ENCODE measurements around the gene RGS7BP.

Gene RGS7BP

DNA sequence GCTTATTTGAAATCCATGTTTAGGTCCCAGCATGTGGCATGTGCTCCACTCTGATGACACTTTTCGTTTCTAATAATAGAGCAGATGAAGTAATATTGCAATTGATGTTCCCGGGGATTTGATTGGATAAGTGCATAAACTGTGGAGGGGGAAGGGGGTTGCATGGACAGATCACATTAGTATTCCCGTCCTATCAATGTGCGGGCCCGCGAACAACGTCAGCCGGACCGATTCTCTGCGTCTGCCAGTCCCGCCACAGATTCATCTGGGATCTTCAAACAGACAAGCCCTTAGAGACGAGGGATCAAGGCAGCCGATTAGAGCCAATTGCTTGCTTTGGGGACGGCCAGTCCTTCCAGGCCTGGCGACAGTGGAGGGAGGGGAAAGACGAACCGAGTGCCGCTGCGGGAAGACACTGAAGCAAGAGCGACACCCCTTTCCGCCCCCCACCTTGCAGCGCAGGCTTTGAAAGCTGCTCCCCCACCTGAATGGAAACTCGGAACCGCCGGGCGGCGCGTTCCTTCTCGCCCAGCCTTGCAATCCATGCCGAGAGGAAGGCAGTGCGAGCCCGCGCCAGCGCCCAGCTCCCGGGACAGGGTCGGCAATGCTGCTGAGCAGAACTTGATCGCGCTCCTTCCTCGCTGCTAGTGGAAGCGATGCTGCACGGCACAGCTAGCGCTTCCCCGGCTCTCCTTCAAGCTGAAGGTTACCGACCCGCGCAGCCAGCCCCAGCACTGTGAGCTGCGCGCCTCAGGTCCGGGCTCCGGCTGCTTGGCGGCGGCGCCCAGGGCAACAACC is at the start of gene RGS7BP:
TSS of gene RGS7BP (plus strand) at position 247 of the 798 bp plus-strand sequence. CDS start 610 bp downstream, outside the sequence.
- no peak for DNase-seq (ENCODE audit: low read depth in 2 of 2, low spot score in 1 of 2)

DNA sequence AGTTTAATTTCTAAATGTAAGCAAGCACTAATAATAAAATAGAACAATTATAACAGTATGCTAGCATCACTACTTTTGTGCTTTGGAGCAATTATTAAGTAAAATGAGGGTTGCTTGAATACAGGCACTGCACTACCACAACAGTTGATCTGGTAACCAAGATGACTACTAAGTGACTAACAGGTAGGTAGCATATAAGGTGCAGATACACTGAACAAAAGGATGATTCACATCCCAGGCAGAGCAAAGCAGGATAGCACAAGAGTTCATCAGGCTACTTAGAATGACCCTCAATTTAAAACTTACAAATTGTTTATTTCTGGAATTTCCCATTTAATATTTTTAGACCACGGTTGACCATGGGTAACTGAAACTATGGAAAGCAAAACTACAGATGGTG is 48.0 kb upstream of the RGS7BP start:
- DNase-seq (ENCODE audit: low read depth in 2 of 2, low spot score in 1 of 2) = no peak

DNA sequence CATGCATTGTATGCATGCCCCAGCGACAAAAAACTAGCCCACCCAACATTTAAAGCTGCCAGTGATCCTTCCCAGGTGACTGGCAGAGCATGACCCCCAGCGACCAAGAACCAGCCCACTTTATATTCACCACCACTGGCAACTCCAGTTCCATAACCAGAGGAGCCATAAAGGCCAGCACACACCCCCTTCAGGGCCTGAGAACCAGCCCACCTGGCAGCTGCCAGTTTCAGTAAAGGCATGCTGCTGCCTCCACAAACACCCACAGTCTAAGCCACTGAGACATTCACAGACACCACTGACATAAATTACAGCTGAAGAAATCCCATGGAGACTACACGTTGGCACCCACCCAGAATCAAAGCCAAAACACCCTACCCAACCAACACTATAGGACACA is 46.9 kb upstream of the RGS7BP start:
- DNase-seq (ENCODE audit: low read depth in 2 of 2, low spot score in 1 of 2) = no peak

DNA sequence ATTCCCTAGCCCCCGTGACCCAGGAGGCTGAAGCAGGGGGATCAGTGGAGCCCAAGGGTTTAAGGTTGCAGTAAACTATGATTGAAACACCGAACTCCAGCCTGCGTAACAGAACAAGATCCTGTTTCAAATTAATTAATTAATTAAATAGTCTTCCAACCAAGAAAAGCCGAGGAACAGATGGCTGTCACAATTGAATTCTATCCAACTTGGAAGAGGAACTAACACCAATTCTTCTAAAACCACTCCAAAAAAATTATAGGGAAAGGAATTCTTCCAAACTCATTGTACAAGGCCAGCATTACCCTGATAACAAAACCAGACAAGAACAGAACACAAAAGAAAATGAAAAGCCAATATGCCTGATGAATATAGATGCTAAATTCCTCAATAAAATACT is 43.4 kb upstream of the RGS7BP start:
- no peak for DNase-seq (ENCODE audit: low read depth in 2 of 2, low spot score in 1 of 2)

- no peak for DNase-seq (ENCODE audit: low read depth in 2 of 2, low spot score in 1 of 2)
Measured at GRCh38 chr5:64486163-64486562, 19.7 kb upstream of the RGS7BP start.

DNA sequence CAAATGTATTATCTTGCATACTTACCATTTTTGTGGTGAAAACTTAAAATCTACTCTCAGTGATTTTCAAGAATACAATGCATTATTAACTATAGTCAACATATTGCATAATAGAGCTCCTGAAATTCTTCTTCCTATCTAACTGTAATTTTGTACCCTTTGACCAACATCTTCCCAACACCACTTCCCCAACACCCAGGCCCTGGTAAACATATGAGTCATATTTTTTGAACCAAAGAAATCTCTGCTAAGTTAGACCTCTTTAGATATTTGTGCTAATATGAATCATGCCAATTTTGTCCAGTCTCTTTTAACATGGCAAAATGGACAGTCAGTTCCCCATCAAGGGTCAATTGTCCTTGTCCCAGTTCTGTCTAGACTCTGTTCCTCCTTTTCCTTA is 18.5 kb upstream of the RGS7BP start:
- no peak for DNase-seq (ENCODE audit: low read depth in 2 of 2, low spot score in 1 of 2)

DNA sequence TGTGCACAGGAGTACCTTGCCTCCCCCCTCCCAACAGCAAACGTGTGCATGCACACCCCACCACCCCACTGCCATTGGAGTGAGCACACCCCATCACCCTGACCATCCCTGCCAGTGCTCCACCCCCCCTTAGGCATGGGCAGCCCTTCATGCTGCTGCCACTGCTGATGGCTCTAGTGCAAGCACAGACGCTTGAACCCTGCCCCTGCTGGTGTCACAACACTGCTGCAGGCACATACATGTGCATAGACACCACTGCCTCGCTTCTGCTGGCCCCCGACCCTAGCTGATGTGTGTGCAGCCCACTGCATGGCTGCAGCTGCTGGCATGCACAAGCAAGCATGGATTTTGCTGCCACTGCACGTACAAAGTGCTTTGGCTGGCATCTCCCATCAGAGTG is 16.0 kb upstream of the RGS7BP start:
- no peak for DNase-seq (ENCODE audit: low read depth in 2 of 2, low spot score in 1 of 2)

- DNase-seq (ENCODE audit: low read depth in 2 of 2, low spot score in 1 of 2) = no peak
Measured at GRCh38 chr5:64497386-64497785, 8.4 kb upstream of the RGS7BP start.

DNA sequence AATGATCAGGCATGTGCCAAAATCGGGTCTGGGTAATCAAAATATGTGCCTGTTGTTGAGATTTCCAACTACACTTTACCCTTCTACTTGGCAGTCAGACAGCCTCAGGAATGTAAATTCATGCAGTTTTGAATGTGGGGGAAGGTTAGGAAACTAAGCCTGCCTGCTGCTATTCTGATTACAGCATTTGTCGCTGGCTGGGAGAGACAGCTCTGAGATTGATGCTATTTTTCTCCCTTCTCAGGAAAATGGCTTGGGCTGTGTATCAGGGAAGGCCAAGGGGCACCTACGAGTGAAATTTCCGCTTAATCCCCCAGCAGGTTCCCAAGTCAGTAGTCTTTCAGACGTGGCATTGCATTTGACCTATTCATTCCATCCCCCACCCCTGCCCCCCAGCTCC is 3.6 kb upstream of the RGS7BP start:
- DNase-seq (ENCODE audit: low read depth in 2 of 2, low spot score in 1 of 2) = no peak

DNA sequence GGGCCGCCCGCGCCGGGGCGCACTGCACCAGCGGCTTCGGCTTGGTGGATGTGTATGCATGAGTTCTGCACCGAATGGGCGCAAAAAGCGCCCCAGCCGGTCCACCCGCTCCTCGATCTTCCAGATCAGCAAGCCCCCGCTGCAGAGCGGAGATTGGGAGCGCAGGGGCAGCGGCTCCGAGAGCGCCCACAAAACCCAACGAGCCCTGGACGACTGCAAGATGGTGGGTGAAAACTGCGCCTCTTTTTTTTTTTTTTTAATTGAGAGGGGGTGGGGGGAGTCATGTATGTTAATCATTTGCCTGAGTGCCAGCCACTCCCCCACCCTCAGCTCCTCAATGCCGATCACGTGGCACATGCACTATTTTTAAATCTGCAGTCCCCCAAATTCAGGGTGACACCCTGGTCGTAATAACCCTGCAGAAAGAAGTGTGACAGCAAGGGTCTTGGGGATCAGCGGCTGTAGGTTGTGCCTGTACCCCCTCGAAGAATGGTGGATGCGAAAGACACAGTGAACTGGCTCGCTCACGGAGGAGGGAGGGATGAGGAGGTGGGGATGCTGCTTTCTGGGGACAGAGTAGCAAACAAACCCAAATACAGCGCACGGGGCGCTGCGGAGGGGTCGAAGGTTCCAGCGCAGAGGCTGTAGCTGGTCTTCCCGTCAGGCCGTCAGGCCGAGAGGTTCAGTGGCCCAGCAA is 900 bp downstream of the RGS7BP start:
- DNase-seq (ENCODE audit: low read depth in 2 of 2, low spot score in 1 of 2) = no peak

DNA sequence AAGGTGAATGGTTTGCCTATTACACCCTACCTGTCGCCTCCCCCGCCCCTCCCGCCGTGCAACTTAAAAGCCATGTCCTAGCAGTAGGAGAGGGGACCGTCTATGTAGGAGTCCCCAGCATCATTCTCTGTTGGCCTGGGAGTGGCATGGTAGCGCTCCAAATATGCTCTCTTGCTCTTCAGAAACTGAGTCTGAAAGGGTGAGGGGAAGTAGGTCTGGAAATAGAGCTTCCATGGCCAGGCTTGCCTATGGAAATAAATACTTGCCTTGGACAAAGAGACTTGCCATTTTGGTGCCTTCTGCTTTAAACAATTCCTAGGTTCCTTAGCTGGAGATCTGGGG is 1.4 kb downstream of the RGS7BP start:
- no peak for DNase-seq (ENCODE audit: low read depth in 2 of 2, low spot score in 1 of 2)

GRCh38 chr5:64509828-64510227 is 4.0 kb downstream of the RGS7BP start:
- no peak for DNase-seq (ENCODE audit: low read depth in 2 of 2, low spot score in 1 of 2)

DNA sequence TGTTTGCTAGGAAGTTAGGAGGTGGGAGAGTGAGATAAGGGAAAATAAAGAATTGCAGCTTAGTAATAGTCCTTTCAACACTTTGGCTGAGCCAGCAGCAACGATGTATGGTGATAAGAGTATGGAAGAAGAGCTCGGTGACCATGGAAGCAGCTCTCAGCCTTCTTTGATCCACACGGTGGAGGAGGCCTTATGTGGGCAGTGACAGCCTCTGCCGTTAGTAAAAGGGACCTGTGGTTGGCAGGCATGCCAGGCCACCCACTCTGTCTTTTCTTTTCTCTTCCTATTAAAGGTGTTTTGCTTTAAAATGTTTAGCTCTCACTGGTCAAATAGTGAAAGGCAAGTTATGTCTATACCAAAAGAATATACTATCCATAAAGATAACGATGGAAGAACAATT is 7.7 kb downstream of the RGS7BP start:
- no peak for DNase-seq (ENCODE audit: low read depth in 2 of 2, low spot score in 1 of 2)

GRCh38 chr5:64514612-64515011 is 8.8 kb downstream of the RGS7BP start:
- DNase-seq (ENCODE audit: low read depth in 2 of 2, low spot score in 1 of 2) = no peak

DNA sequence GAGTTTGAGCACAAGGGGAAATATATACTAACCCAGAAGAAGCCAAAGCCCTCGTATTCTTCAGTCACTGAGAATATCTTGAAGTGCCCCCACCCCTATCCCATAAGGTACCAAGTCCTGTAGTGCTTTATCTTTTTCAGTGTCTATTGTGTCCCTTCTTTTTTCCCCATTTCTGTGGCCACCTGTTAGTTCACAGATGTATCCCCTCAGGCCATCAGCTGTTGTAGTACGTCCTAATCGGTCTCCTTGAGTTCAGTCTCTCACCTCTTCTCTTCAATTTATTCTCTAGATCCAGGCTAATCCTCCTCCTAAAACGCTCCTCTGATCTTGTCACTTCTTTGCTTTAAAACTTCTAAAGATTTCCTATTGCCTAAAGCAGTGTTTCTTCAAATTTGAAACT is 10.4 kb downstream of the RGS7BP start:
- no peak for DNase-seq (ENCODE audit: low read depth in 2 of 2, low spot score in 1 of 2)

DNA sequence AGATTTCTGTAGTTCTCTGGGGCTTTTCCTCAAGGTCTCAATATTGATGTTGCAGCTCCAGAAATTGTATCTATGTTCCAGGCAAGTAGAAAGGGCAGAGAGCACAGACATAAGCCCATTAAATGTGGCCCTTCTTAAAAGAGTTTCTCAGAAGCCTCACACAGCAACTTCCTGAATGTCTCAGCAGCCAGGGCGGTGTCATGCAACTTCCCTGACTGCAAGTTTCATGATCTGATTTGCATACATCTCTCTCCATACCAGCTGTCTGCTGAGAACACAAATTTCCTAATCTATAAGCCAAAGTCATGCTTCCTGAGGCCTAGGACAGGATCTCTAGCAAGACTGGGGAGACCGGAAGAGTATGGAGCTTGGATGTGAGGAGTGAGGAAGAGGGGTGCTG is 13.0 kb downstream of the RGS7BP start:
- DNase-seq (ENCODE audit: low read depth in 2 of 2, low spot score in 1 of 2) = no peak

DNA sequence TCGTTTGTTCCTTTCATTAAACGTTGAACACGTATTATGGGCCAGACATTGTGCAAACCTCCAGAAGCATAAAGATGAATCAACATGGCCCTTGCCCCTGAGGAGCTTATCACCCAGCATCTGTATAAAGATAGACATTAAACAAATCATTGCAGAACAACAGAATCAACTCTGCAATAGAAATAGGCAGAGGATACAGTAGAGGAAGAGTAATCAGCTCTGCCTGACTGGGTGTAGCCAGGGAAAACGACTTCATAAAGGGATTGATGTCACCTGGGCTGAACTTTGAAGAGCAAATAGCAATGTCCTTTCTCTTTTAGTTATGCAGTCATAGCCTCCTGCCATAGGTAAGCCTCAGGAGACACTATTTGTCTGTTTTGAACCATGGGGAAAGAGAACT is 13.4 kb downstream of the RGS7BP start:
- no peak for DNase-seq (ENCODE audit: low read depth in 2 of 2, low spot score in 1 of 2)

DNA sequence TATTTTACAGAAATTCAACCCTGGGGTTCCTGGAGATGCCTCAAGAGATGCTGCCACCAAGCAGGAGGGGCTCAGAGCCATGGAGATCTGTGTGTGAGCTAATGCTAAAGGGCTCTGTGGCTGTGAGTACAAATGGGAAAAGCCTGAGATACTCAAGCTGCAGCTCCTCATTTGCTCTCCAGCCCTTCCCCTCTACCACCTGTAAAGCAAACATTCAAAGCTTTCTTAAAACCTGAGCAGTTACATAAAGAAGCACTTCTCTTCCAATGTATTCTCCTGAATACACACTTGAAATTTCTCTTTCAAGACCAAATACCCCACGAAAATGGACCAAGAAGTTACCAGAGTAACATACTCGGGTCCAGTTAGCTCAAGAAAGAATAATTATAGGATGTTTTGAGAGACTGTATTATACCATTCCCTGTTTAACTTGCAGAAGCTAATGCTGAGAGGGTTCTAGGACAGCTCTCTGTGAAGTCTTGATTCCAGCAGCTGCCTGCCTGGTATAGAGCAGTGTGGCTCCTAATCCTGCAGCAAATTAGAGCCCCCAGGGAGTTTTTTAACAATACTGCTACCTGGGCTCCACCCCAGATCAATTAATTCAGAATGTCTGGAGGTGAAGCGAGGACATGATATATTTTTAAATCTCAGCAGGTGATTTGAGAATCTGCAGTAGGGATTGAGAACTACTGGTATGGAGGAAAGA is 21.1 kb downstream of the RGS7BP start:
- no peak for DNase-seq (ENCODE audit: low read depth in 2 of 2, low spot score in 1 of 2)

- no peak for DNase-seq (ENCODE audit: low read depth in 2 of 2, low spot score in 1 of 2)
Measured at GRCh38 chr5:64530076-64530475, 24.3 kb downstream of the RGS7BP start.

DNA sequence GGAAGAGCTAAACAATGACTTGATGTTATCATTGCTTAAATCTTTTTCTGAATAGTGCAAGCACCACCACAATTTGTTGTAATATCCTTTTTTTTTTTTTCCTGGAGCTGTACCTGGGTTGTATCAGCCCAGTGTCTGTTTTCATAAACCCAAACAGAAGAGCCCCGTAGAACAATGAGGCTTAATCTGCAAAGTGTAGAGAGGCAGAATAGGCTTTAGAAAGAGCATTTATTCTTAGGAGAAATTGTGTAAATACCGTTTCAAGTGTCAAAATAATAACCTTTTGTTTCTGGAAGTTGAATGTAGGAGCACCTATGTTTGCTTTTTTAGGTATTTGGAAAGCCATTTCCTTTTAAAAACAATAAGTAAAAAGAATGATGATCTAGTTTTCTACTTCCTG is 26.4 kb downstream of the RGS7BP start:
- no peak for DNase-seq (ENCODE audit: low read depth in 2 of 2, low spot score in 1 of 2)

DNA sequence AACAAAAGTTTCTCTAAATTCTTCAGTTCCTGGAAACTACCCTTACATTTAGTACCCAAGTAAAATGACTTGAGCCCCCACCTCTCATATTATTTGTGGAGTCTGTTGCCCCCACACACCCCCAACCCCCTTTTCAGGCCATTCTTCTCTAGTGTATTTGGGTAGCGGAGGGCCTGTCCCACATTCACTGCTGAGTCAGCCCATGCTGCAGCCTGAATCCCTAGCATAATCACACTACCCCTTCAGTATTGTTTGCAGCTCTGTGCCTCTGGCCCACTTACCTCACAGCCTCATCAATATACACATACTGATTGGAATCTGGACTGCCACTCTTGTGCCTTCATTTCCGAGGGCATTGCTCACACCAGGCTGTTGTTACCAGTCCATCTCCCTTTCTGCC is 26.8 kb downstream of the RGS7BP start:
- no peak for DNase-seq (ENCODE audit: low read depth in 2 of 2, low spot score in 1 of 2)

- no peak for DNase-seq (ENCODE audit: low read depth in 2 of 2, low spot score in 1 of 2)
Measured at GRCh38 chr5:64534033-64534432, 28.2 kb downstream of the RGS7BP start.
